ENCODE measurements around the gene KCNJ8. TPM values are rescaled to one million over a fixed set of nuclear protein-coding genes. Genes with fewer than 3 reads are reported as not detected.

The KCNJ8 gene
- total RNA-seq, 6 experiments from 2014 or later = 0.69 to 8.9 (median 8.0) TPM

- Mint-ChIP-seq H3K27me3 (ENCODE audit: insufficient read depth) (no peaks in the 10 kb centered on the region), H3K4me3 (no peak overlapping the region)
These were observed 6.3 kb upstream of the KCNJ8 start for GRCh38 chr12:21780786-21781185.

GRCh38 chr12:21776175-21776574, 1.7 kb upstream of the KCNJ8 start:
- no peak for DNase-seq
- H3K4me1 Mint-ChIP-seq (ENCODE audit: low read depth) = peaks cover 31% of the 10 kb centered on the region; the same call in 1 of the 2 replicates
- peaks cover 9% of the 10 kb centered on the region; the same call in 1 of the 2 replicates for H3K36me3 Mint-ChIP-seq (ENCODE audit: low read depth)
- H3K9me3 Mint-ChIP-seq = no peaks in the 10 kb centered on the region
- no peak overlapping the region for H3K4me3 Mint-ChIP-seq
- no peak for TF ChIP-seq CTCF (IDR thresholded peaks at IDR 0.05)
- no peak overlapping the region for H3K27ac Mint-ChIP-seq
- H3K27me3 Mint-ChIP-seq (ENCODE audit: insufficient read depth) = peaks cover 2% of the 10 kb centered on the region; the same call in 1 of the 2 replicates

More at GRCh38 chr12:21780786-21781185, 6.3 kb upstream of the KCNJ8 start:
- Mint-ChIP-seq H3K36me3 (ENCODE audit: low read depth) (no peaks in the 10 kb centered on the region), H3K9me3 (peaks cover 4% of the 10 kb centered on the region; the same call in 1 of the 2 replicates), H3K27ac (no peak overlapping the region), H3K4me1 (ENCODE audit: low read depth) (no peaks in the 10 kb centered on the region)
- DNase-seq = no peak
- TF ChIP-seq CTCF (IDR thresholded peaks at IDR 0.05) = no peak

- no peak for TF ChIP-seq CTCF (IDR thresholded peaks at IDR 0.05)
- peaks cover 38% of the 10 kb centered on the region; the same call in 1 of the 2 replicates for H3K4me1 Mint-ChIP-seq (ENCODE audit: low read depth)
- peaks cover 9% of the 10 kb centered on the region; the same call in 1 of the 2 replicates for H3K36me3 Mint-ChIP-seq (ENCODE audit: low read depth)
- peaks cover 2% of the 10 kb centered on the region; the same call in 1 of the 2 replicates for H3K27me3 Mint-ChIP-seq (ENCODE audit: insufficient read depth)
- DNase-seq = no peak
- H3K27ac Mint-ChIP-seq = no peak overlapping the region; the same call in 1 of the 2 replicates
- H3K4me3 Mint-ChIP-seq = peak overlapping the region; percentile 85
- H3K9me3 Mint-ChIP-seq = no peaks in the 10 kb centered on the region
These were observed 771 bp upstream of the KCNJ8 start for GRCh38 chr12:21775133-21775820.

GRCh38 chr12:21773806-21774205, 700 bp downstream of the KCNJ8 start:
- Mint-ChIP-seq H3K36me3 (ENCODE audit: low read depth) (peaks cover 18% of the 10 kb centered on the region; the same call in 1 of the 2 replicates), H3K9me3 (no peaks in the 10 kb centered on the region), H3K27me3 (ENCODE audit: insufficient read depth) (peaks cover 2% of the 10 kb centered on the region; the same call in 1 of the 2 replicates), H3K27ac (peak overlapping the region; percentile 20; the same call in 1 of the 2 replicates), H3K4me3 (peak overlapping the region; percentile 85), H3K4me1 (ENCODE audit: low read depth) (peaks cover 50% of the 10 kb centered on the region; the same call in 1 of the 2 replicates)
- DNase-seq = no peak
- TF ChIP-seq CTCF (IDR thresholded peaks at IDR 0.05) = no peak

GRCh38 chr12:21773263-21773741, 1.2 kb downstream of the KCNJ8 start:
- peak; percentile 44 for TF ChIP-seq CTCF (IDR thresholded peaks at IDR 0.05)
- no peak for DNase-seq
- Mint-ChIP-seq H3K9me3 (no peaks in the 10 kb centered on the region), H3K27me3 (ENCODE audit: insufficient read depth) (peaks cover 2% of the 10 kb centered on the region; the same call in 1 of the 2 replicates), H3K27ac (peak overlapping the region; percentile 32; the same call in 1 of the 2 replicates), H3K4me3 (peak overlapping the region; percentile 85), H3K36me3 (ENCODE audit: low read depth) (peaks cover 18% of the 10 kb centered on the region; the same call in 1 of the 2 replicates), H3K4me1 (ENCODE audit: low read depth) (peaks cover 50% of the 10 kb centered on the region; the same call in 1 of the 2 replicates)
